Regular cardiac myocyte (primary cell): Measurements from ENCODE around the gene DYRK4. TPM values are rescaled to one million over a fixed set of nuclear protein-coding genes. Genes with fewer than 3 reads are reported as not detected.

ENCODE experiments used
- total RNA-seq: library from RNA; depleted of rRNA; stranded (reverse); fragments of >200 nt; gene quantifications from 2 replicates; pipeline ENCODE4 v1.2.3, GENCODE V29; 2014

DYRK4 gene, protein sequence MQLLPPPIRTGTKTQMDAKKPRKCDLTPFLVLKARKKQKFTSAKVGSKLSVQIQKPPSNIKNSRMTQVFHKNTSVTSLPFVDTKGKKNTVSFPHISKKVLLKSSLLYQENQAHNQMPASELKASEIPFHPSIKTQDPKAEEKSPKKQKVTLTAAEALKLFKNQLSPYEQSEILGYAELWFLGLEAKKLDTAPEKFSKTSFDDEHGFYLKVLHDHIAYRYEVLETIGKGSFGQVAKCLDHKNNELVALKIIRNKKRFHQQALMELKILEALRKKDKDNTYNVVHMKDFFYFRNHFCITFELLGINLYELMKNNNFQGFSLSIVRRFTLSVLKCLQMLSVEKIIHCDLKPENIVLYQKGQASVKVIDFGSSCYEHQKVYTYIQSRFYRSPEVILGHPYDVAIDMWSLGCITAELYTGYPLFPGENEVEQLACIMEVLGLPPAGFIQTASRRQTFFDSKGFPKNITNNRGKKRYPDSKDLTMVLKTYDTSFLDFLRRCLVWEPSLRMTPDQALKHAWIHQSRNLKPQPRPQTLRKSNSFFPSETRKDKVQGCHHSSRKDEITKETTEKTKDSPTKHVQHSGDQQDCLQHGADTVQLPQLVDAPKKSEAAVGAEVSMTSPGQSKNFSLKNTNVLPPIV
- 28.6 and 37.8 TPM in 2 replicates for total RNA-seq

DNA sequence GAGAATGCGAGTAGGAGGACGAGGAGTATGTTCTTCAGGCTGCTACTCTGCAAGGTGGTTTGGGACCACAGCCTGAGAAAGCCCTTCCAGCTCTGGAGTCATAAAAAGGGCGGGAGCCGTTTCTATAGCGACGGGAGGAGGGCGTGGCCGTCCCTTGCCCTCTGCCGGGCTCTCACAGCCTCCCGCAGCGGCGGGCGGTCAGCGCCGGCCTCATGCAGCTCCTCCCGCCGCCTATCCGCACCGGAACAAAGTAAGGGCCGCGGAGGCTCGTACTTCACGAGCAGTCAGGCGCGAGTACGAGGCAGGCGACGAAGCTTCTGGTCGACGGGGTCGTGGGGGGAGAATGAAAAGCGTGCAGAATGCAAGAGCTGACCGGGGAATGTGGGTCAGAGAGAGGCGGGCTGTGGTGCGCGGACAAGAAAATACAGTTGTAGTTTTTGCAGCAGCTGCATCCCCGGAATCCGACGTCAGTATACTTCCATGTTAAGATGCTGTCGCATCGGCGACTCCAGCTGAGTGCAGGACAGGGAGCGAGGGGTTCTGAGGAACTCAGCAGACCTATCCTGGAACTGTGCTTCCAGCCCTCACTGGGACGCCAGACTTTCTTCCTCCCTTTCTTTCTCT lies at the start of gene DYRK4:
Gene DYRK4, plus strand, starts transcription at position 175 of the 624 bp plus-strand sequence. Its CDS starts 38 bp downstream, at position 213.

DNA sequence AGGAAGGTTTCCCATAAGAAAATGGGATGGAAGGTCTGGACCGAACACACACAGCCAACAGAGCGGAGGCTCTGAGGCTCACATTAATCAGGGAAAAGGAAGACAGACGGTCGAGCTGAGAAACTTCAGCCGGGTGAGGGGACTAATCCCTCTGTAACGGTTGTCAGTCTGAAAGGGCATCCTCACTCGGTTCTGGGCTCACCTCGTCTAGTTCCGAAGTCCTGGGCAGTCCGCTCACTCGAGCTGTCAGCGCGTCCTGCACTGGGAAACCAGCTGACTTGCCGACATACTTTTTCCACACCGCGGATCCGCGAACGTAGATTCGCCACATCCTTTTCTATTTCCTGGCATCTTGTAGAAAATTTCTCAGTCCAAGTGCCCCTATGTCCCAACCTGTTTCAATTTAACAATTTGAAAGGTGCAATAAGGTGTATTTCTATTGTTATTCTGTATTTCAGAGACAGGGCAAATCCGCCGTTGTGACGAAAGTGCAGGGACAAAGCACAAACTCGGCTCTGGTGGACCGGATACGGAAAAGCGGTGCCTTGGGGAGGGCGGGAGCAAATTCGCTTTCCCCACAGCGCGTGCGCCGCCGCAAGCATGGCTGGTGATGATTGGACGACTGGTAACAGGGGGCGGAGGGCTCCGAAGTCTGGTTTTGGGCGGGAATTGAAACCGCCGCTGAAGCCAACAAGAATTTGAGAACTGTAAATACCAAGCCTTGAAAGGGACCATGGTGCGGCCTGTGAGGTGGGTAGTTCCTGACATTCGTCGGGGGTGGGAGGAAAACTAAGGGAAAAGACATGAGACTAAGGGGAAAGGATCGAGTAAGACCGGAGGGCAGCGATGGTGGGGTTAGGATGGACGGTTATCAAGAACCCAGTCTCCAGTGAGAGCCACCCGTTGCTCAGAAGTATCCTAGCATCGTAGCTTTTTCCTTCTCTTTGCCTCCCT lies 23.5 kb upstream of the DYRK4 start, which contains the start of gene RAD51AP1:
Gene RAD51AP1, plus strand, starts transcription at position 684 of the 954 bp plus-strand sequence. Its CDS starts 50 bp downstream, at position 734.

DNA sequence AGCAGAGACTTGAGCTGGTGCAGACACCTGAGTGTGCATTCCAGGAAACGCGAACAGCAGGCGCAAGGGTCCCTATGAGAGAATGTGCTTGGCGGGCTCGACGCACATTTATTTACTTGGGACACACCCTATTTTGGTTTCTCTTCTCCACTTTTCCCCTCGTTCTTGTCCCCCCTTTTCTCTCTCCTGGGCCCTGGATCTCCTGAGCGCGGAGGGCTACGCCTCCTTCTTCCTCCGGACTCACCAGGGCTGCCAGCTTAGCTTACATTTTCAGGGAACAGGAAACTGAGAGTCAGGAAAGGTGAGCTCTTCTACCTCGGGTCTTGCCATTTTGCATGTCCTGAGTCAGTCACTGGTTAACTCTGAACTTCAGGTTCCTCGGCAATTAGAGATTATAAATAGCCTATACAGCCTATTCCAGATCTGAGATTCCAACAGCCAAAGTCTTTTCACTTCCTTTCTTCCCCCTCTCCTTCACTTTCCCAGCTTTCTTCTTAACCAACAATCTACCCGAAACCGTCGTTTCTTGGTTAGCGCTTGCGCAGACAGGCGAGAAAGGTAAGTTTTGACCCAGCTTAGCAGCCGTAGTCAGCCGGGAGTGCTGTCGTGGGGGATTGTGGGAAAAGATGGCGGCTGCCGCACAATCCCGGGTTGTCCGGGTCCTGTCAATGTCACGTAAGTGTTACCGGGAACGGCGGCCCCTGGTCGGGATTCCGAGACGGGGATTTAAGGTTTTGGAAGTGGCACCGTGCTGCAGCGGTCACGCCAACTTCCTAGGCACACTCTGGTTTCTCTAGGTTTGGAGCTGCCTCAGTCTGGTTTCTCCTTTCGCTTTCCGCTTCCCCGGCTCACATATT lies 86.7 kb downstream of the DYRK4 start, which contains the start of the genes AKAP3 and NDUFA9:
Gene AKAP3, minus strand, starts transcription at position 551 of the 857 bp plus-strand sequence. CDS start 10,855 bp downstream, outside the sequence.
Gene NDUFA9, plus strand, starts transcription at position 614 of the 857 bp plus-strand sequence. Its CDS starts 13 bp downstream, at position 627.

Other genes starting within 250 kb of the DYRK4 start
- gene TIGAR, start 241.0 kb upstream of the DYRK4 start, total RNA-seq, result 12.4 and 18.6 TPM in 2 replicates
- gene FGF23, start 182.5 kb upstream of the DYRK4 start, total RNA-seq, result under 0.01 TPM in 1 of 2 replicates, not detected in the other
- not detected in 2 replicates for gene FGF6, start 116.4 kb upstream of the DYRK4 start, total RNA-seq
- gene RAD51AP1, start 23.3 kb upstream of the DYRK4 start, total RNA-seq, result 7.3 and 27.4 TPM in 2 replicates
- 1.2 and 1.4 TPM in 2 replicates for gene AKAP3, start 86.8 kb downstream of the DYRK4 start, total RNA-seq
- gene NDUFA9, start 86.9 kb downstream of the DYRK4 start, total RNA-seq, result 39.2 and 49.3 TPM in 2 replicates
- under 0.01 TPM in 2 replicates for gene GALNT8, start 158.2 kb downstream of the DYRK4 start, total RNA-seq